Prostate gland (tissue), 2 donors: ENCODE results near the gene TMEM237.

Source experiments
- POLR2A ChIP-seq: fragments of 450-650 bp; IDR thresholded peaks from one replicate; pipeline ENCODE4 v1.6.1; 2016; ENCODE audit warnings: antibody characterized with exemption, mild to moderate bottlenecking
- POLR2AphosphoS5 ChIP-seq: sonication (generic); formaldehyde crosslinking; IDR thresholded peaks from one replicate; pipeline ENCODE4 v1.6.1; 2017; ENCODE audit warnings: antibody characterized with exemption
- TF ChIP-seq, protein P1 (sequence below), 4 experiments: fragments of 200-600 bp in 2 of 4; fragments of 450-650 bp in 2 of 4; sonication (generic) in 2 of 4; IDR thresholded peaks; 1 replicate in 3 of 4; 2 replicates in 1 of 4; pipeline ENCODE4 v1.5.1; 2016 to 2019; ENCODE audit warnings: antibody characterized with exemption in 4 of 4, mild to moderate bottlenecking in 2 of 4, moderate library complexity in 2 of 4

DNA sequence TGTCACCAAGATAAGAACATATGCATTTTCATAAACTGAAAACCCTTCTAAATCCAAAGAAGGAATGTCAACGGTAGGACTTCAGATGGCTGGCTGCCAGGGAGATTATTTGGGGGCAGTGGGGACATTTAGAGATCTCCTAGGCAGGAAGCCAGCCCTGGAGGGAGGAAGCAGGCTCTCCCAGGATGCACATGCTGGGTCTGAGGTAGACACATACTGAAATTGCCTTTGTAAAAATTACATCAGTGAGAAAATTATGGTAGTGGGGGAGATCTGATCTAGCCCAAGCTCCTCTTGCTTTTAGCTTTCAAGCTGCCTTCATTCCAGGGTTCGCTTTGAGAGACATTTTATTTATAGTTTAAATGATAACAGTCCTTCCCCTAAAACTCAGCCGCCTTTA lies 31.0 kb upstream of the TMEM237 start:
- TF ChIP-seq, protein P1, sequence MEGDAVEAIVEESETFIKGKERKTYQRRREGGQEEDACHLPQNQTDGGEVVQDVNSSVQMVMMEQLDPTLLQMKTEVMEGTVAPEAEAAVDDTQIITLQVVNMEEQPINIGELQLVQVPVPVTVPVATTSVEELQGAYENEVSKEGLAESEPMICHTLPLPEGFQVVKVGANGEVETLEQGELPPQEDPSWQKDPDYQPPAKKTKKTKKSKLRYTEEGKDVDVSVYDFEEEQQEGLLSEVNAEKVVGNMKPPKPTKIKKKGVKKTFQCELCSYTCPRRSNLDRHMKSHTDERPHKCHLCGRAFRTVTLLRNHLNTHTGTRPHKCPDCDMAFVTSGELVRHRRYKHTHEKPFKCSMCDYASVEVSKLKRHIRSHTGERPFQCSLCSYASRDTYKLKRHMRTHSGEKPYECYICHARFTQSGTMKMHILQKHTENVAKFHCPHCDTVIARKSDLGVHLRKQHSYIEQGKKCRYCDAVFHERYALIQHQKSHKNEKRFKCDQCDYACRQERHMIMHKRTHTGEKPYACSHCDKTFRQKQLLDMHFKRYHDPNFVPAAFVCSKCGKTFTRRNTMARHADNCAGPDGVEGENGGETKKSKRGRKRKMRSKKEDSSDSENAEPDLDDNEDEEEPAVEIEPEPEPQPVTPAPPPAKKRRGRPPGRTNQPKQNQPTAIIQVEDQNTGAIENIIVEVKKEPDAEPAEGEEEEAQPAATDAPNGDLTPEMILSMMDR (IDR thresholded peaks at IDR 0.05): no peak
- TF ChIP-seq POLR2AphosphoS5 (no peak), POLR2A (no peak)
